ENCODE measurements around the gene EFHC1.

The EFHC1 gene

GRCh38 chr6:52543729-52544601, 123.8 kb downstream of the EFHC1 start:
- no peak for DNase-seq

- no peak for DNase-seq
Observed at GRCh38 chr6:52544602-52545405, 124.7 kb downstream of the EFHC1 start.

GRCh38 chr6:52545406-52546119, 125.4 kb downstream of the EFHC1 start:
- DNase-seq = no peak

- DNase-seq = no peak
Observed at GRCh38 chr6:52546192-52546591, 126.0 kb downstream of the EFHC1 start.

- no peak for DNase-seq
Observed at GRCh38 chr6:52546678-52547077, 126.5 kb downstream of the EFHC1 start.

GRCh38 chr6:52547647-52548352, 127.7 kb downstream of the EFHC1 start:
- no peak for DNase-seq

GRCh38 chr6:52548353-52548713, 128.2 kb downstream of the EFHC1 start:
- DNase-seq = no peak

GRCh38 chr6:52548999-52549398, 128.9 kb downstream of the EFHC1 start:
- no peak for DNase-seq

- no peak for DNase-seq
Observed at GRCh38 chr6:52549428-52549827, 129.3 kb downstream of the EFHC1 start.

- no peak for DNase-seq
Observed at GRCh38 chr6:52550014-52550575, 130.0 kb downstream of the EFHC1 start.

GRCh38 chr6:52550870-52551269, 130.7 kb downstream of the EFHC1 start:
- no peak for DNase-seq

GRCh38 chr6:52551483-52552277, 131.5 kb downstream of the EFHC1 start:
- no peak for DNase-seq

GRCh38 chr6:52552278-52552643, 132.1 kb downstream of the EFHC1 start:
- no peak for DNase-seq

GRCh38 chr6:52553158-52553557, 133.0 kb downstream of the EFHC1 start:
- DNase-seq = no peak

GRCh38 chr6:52553719-52554118, 133.6 kb downstream of the EFHC1 start:
- no peak for DNase-seq

- no peak for DNase-seq
Observed at GRCh38 chr6:52554684-52555280, 134.6 kb downstream of the EFHC1 start.

GRCh38 chr6:52555518-52556233, 135.5 kb downstream of the EFHC1 start:
- no peak for DNase-seq

- no peak for DNase-seq
Observed at GRCh38 chr6:52557389-52558265, 137.5 kb downstream of the EFHC1 start.

GRCh38 chr6:52558266-52559000, 138.3 kb downstream of the EFHC1 start:
- DNase-seq = no peak
